A549 (cell line): Measurements from ENCODE around the gene SLC36A4. TPM values are rescaled to one million over a fixed set of nuclear protein-coding genes. Genes with fewer than 3 reads are reported as not detected.
"Not testable (repeated sequence)": the region's sequence is repeated elsewhere in the genome, so short reads cannot be mapped to it uniquely, and the experiment has no call there.

Experiments used
- ATAC-seq, 2 experiments: fragments of 200-7000 bp in 1 of 2; fragments of >200 bp in 1 of 2; cut with Nextera tagmentation in 1 of 2; cut with Tn5 transposase in 1 of 2; 3 replicates each; pipeline versions ENCODE4 v1.8.0 to v1.9.1; 2018 to 2020; ENCODE audit warnings: mild to moderate bottlenecking in 1 of 2, moderate library complexity in 1 of 2
- CTCF ChIA-PET: fragments of 300-600 bp; sonication (Branson Sonifier 250); formaldehyde crosslinking; extraction: SDS; loops from one replicate; lab custom pipeline; 2021; ENCODE audit warnings: antibody characterized with exemption, inconsistent platforms; lab: Yijun Ruan, JAX
- POLR2A ChIA-PET: fragments of 350-600 bp; formaldehyde crosslinking; extraction: SDS; loops from one replicate; lab custom pipeline; 2021; ENCODE audit warnings: antibody characterized with exemption, inconsistent platforms; lab: Yijun Ruan, JAX
- DNase-seq, 2 experiments: peaks; one replicate each; pipeline versions ENCODE4 v3.0.0 to v3.0.0-alpha.2; 2011 to 2016; ENCODE audit warnings: low read depth in 1 of 2, low spot score in 1 of 2
- FAIRE-seq: peaks from 2 replicates; lab custom pipeline; 2011; peaks lifted over from hg19 to GRCh38; lab: Jason Lieb, UNC
- H3K27ac ChIP-seq, 2 experiments: fragments of >200 bp; sonication (Bioruptor Twin); formaldehyde crosslinking; 3 replicates each; pipeline ENCODE4 v1.5.1; 2016 to 2017
- H3K4me1 ChIP-seq: fragments of >200 bp; sonication (Bioruptor Twin); formaldehyde crosslinking; 3 replicates; pipeline ENCODE4 v1.6.1; 2016
- H3K4me2 ChIP-seq: fragments of >200 bp; sonication (Bioruptor Twin); formaldehyde crosslinking; 3 replicates; pipeline ENCODE4 v1.6.1; 2016
- H3K4me3 ChIP-seq: fragments of >200 bp; sonication (Bioruptor Twin); formaldehyde crosslinking; 3 replicates; pipeline ENCODE4 v1.5.1; 2016
- H3K9me3 ChIP-seq: fragments of >200 bp; sonication (Bioruptor Twin); formaldehyde crosslinking; 3 replicates; pipeline ENCODE4 v1.6.1; 2016
- ATOH8 ChIP-seq: fragments of 250-450 bp; sonication (Bioruptor Pico); IDR thresholded peaks from 2 replicates; pipeline ENCODE4 v1.5.0; 2020; ENCODE audit warnings: low read depth, mild to moderate bottlenecking, moderate library complexity
- CBX2 ChIP-seq: fragments of 200-600 bp; sonication (generic); IDR thresholded peaks from 2 replicates; pipeline ENCODE4 v1.6.1; 2016; ENCODE audit warnings: low read depth, mild to moderate bottlenecking, borderline replicate concordance
- CEBPB ChIP-seq, 2 experiments: fragments of >200 bp in 1 of 2; sonication (Bioruptor Twin) in 1 of 2; formaldehyde crosslinking in 1 of 2; IDR thresholded peaks; 2 replicates each; pipeline ENCODE4 v1.6.1; 2012 to 2016
- EP300 ChIP-seq, 2 experiments: fragments of >200 bp; sonication (Bioruptor Twin); formaldehyde crosslinking; IDR thresholded peaks; 2 replicates in 1 of 2; 3 replicates in 1 of 2; pipeline ENCODE4 v1.6.1; 2016 to 2017
- FOSB ChIP-seq: fragments of 250-450 bp; sonication (Bioruptor Pico); IDR thresholded peaks from 2 replicates; pipeline ENCODE4 v1.5.0; 2020; ENCODE audit warnings: mild to moderate bottlenecking, moderate library complexity
- FOSL2 ChIP-seq, 2 experiments: fragments of 450-650 bp in 1 of 2; fragments of >200 bp in 1 of 2; sonication (Bioruptor Twin) in 1 of 2; formaldehyde crosslinking; IDR thresholded peaks; 2 replicates each; pipeline versions ENCODE4 v1.5.0 to v1.6.1; 2016 to 2020; ENCODE audit warnings: mild to moderate bottlenecking in 1 of 2, moderate library complexity in 1 of 2
- FOXS1 ChIP-seq: fragments of 250-450 bp; sonication (Bioruptor Pico); IDR thresholded peaks from 2 replicates; pipeline ENCODE4 v1.5.0; 2020; ENCODE audit warnings: mild to moderate bottlenecking, moderate library complexity
- HDAC2 ChIP-seq: fragments of 200-600 bp; sonication (generic); IDR thresholded peaks from 2 replicates; pipeline ENCODE4 v1.6.1; 2016
- HMGXB4 ChIP-seq: fragments of 250-450 bp; sonication (Bioruptor Pico); IDR thresholded peaks from 2 replicates; pipeline ENCODE4 v1.5.0; 2021; ENCODE audit warnings: mild to moderate bottlenecking, moderate library complexity, borderline replicate concordance
- HOXB5 ChIP-seq: fragments of 250-450 bp; sonication (Bioruptor Pico); IDR thresholded peaks from 2 replicates; pipeline ENCODE4 v1.5.0; 2020; ENCODE audit warnings: mild to moderate bottlenecking, moderate library complexity
- JUN ChIP-seq, 2 experiments: fragments of >200 bp; sonication (Bioruptor Twin); formaldehyde crosslinking; IDR thresholded peaks; 2 replicates in 1 of 2; 3 replicates in 1 of 2; pipeline ENCODE4 v1.6.1; 2016 to 2017
- KDM1A ChIP-seq: fragments of 200-600 bp; sonication (generic); IDR thresholded peaks from 2 replicates; pipeline ENCODE4 v1.6.1; 2016; ENCODE audit warnings: low read depth, mild to moderate bottlenecking
- MAZ ChIP-seq: fragments of 150-350 bp; IDR thresholded peaks from 2 replicates; pipeline ENCODE4 v1.6.1; 2014; ENCODE audit warnings: antibody characterized with exemption, low read depth, low read length, borderline replicate concordance
- PBX3 ChIP-seq: IDR thresholded peaks from 2 replicates; pipeline ENCODE4 v1.6.1; 2012
- PHF8 ChIP-seq: fragments of 200-600 bp; sonication (generic); IDR thresholded peaks from 2 replicates; pipeline ENCODE4 v1.6.1; 2016; ENCODE audit warnings: low read depth, mild to moderate bottlenecking, antibody characterized with exemption, moderate library complexity, borderline replicate concordance
- POLR2A ChIP-seq: IDR thresholded peaks from 2 replicates; pipeline ENCODE4 v1.6.1; 2012; ENCODE audit warnings: mild to moderate bottlenecking, low read length
- TP53 ChIP-seq: fragments of 250-450 bp; sonication (Bioruptor Pico); IDR thresholded peaks from 2 replicates; pipeline ENCODE4 v1.5.0; 2021; ENCODE audit warnings: mild to moderate bottlenecking, moderate library complexity
- ZSCAN20 ChIP-seq: fragments of 250-450 bp; sonication (Bioruptor Pico); IDR thresholded peaks from 2 replicates; pipeline ENCODE4 v1.8.0; 2022; ENCODE audit warnings: mild to moderate bottlenecking, moderate library complexity
- WGBS: methylation state at CpG from one replicate; pipeline ENCODE4 v1.1.6; 2017; ENCODE audit errors: missing lambda C conversion rate; 5-methylcytosine and 5-hydroxymethylcytosine counted together
- polyA minus RNA-seq: library from RNA; depleted of rRNA, polyadenylated mRNA; stranded (reverse); fragments of >200 nt; gene quantifications from 2 replicates; pipeline ENCODE4 v1.2.3, GENCODE V29; 2011; rRNA and poly(A)+ RNA removed
- polyA plus RNA-seq, 4 experiments: library from polyadenylated mRNA; depleted of rRNA in 3 of 4; stranded (reverse); fragments of >200 nt; fragmentation: RNase III in 1 of 4; extraction: RNeasy Plus Mini Kit Qiagen cat#74134 plus additional on column Dnase treatment in 1 of 4; gene quantifications; 2 replicates in 3 of 4; 3 replicates in 1 of 4; pipeline ENCODE4 v1.2.3, GENCODE V29; 2011 to 2017
- TF ChIP-seq, protein P1 (sequence below): IDR thresholded peaks from 2 replicates; pipeline ENCODE4 v1.6.1; 2012
- TF ChIP-seq, protein P2 (sequence below): IDR thresholded peaks from 2 replicates; pipeline ENCODE4 v1.6.1; 2012; ENCODE audit warnings: low read depth, borderline replicate concordance
- TF ChIP-seq, protein P3 (sequence below): fragments of >200 bp; sonication (Bioruptor Twin); formaldehyde crosslinking; IDR thresholded peaks from 3 replicates; pipeline ENCODE4 v1.6.1; 2016

The SLC36A4 gene
- polyA plus RNA-seq (2011; rRNA removed) (24.8 and 30.5 TPM in 2 replicates), polyA plus RNA-seq (2017; fragmentation: RNase III; extraction: RNeasy Plus Mini Kit Qiagen cat#74134 plus additional on column Dnase treatment) (20.5 to 24.5 TPM (median 24.1 TPM) in 3 replicates), polyA minus RNA-seq (10.2 and 11.1 TPM in 2 replicates)
- 6.8 and 8.2 TPM in 2 replicates for polyA plus RNA-seq (2012; cell fraction: cytosol; rRNA removed)
- 3.3 and 3.8 TPM in 2 replicates for polyA plus RNA-seq (2012; cell fraction: nucleus; rRNA removed)

DNA sequence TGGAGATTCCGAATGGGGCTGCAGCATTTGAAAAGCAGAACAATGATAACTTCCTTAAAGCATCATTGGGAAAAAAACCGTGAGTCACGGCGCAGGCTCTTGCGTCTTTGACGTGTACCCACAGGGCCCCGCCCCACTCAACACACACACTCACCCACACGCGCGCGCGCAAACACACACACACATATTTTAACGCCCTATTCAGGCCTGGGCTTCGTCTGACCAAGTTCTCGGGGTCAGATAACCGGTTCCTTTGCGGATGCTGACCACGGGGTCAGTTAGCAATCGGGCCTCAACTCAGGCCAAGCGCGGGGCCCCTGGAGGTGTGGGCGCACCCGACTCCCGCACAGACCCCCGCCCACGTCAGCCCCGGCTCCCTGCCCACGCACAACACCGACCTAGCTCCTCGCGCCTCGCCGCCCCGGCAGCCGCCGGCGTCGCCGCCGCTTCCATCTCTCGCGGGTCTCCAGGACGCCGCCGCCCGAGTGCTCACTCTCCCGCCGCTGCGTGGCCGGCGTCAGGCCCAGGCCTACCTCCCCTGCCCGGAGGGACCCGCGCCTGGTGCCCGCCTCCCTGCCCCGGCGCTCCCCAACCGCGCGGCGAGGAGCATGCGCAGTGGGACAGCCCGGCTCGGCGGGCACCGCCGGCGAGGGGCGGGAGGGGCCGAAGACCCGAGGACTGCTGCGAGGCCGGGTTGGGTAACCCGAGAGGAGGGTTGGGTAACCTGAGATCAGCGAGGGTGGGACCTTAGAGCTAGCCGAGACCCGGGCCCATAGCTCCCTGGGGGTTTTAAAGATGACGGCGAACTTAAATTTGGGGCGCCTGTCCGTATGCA lies at the start of gene SLC36A4:
Gene SLC36A4, minus strand, starts transcription at position 612 of the 835 bp plus-strand sequence. Its CDS starts 159 bp downstream, at position 453.
- POLR2A ChIA-PET: no interaction called here
- FAIRE-seq: no peak

DNA sequence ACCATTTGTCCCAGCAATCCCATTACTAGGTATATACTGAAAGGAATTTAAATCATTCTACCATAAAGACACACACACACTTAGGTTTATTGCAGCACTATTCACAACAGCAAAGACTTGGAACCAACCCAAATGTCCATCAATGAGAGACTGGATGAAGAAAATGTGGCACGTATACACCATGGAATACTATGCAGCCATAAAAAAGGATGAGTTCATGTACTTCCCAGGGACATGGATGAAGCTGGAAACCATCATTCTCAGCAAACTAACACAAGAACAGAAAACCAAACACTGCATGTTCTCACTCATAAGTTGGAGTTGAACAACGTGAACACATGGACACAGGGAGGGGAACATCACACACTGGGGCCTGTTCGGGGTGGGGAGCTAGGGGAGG lies 49.0 kb upstream of the SLC36A4 start:
- H3K4me2 ChIP-seq, FAIRE-seq, CTCF ChIA-PET, H3K27ac ChIP-seq, POLR2A ChIA-PET, DNase-seq, ATAC-seq, H3K4me3 ChIP-seq, H3K9me3 ChIP-seq, H3K4me1 ChIP-seq: not testable (repeated sequence)
- WGBS: 19% methylated on average over 3 of the region's 3 CpGs

More for the DNA sequence above, at the start of gene SLC36A4:
- Histone ChIP-seq H3K9me3 (no peaks in the 10 kb centered on the region), H3K27ac (peak within 1 kb of the TSS; percentile 95 to 100), H3K4me1 (no peaks in the 10 kb centered on the region), H3K4me3 (peak within 1 kb of the TSS; percentile 75), H3K4me2 (peak within 1 kb of the TSS; percentile 65)
- ATAC-seq: peak; percentile 94 to 97
- peak; percentile 36 to 95 for DNase-seq
- WGBS: 18% methylated on average over 15 of the region's 81 CpGs
- CTCF ChIA-PET: no interaction called here
- TF ChIP-seq FOSL2 (IDR thresholded peaks at IDR 0.05) (no peak), FOSL2 (CRISPR knock-in tag; IDR thresholded peaks at IDR 0.05) (peak; percentile 82), POLR2A (peak; percentile 58), ATOH8 (CRISPR knock-in tag) (peak; percentile 48; the same call in 1 of the 2 replicates), CEBPB (IDR thresholded peaks at IDR 0.05) (peak; percentile 38 to 57; a peak in 1 of 4 replicates), PBX3 (0 out of 2 replicates have a peak, but pooled peaks have one; percentile 14), HOXB5 (peak; percentile 34; the same call in 1 of the 2 replicates), PHF8 (peak; percentile 92), TP53 (peak; percentile 81; the same call in 1 of the 2 replicates), ZSCAN20 (CRISPR knock-in tag) (no peak), MAZ (0 out of 2 replicates have a peak, but pooled peaks have one; percentile 30), HMGXB4 (peak; percentile 86; the same call in 1 of the 2 replicates), HDAC2 (no peak), FOXS1 (CRISPR knock-in tag) (0 out of 2 replicates have a peak, but pooled peaks have one; percentile 31), KDM1A (no peak), JUN (IDR thresholded peaks at IDR 0.05) (peak; percentile 58 to 66; a peak in 4 of 5 replicates), FOSB (CRISPR knock-in tag) (no peak), EP300 (IDR thresholded peaks at IDR 0.05) (no peak), CBX2 (no peak)
- TF ChIP-seq, protein P1, sequence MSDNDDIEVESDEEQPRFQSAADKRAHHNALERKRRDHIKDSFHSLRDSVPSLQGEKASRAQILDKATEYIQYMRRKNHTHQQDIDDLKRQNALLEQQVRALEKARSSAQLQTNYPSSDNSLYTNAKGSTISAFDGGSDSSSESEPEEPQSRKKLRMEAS: peak; percentile 80
- TF ChIP-seq, protein P2, sequence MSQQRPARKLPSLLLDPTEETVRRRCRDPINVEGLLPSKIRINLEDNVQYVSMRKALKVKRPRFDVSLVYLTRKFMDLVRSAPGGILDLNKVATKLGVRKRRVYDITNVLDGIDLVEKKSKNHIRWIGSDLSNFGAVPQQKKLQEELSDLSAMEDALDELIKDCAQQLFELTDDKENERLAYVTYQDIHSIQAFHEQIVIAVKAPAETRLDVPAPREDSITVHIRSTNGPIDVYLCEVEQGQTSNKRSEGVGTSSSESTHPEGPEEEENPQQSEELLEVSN: peak; percentile 73
- TF ChIP-seq, protein P3, sequence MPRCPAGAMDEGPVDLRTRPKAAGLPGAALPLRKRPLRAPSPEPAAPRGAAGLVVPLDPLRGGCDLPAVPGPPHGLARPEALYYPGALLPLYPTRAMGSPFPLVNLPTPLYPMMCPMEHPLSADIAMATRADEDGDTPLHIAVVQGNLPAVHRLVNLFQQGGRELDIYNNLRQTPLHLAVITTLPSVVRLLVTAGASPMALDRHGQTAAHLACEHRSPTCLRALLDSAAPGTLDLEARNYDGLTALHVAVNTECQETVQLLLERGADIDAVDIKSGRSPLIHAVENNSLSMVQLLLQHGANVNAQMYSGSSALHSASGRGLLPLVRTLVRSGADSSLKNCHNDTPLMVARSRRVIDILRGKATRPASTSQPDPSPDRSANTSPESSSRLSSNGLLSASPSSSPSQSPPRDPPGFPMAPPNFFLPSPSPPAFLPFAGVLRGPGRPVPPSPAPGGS: peak; percentile 51; the same call in 1 of the 3 replicates
